ENCODE data around the gene ANKRD44. TPM values are rescaled to one million over a fixed set of nuclear protein-coding genes. Genes with fewer than 3 reads are reported as not detected.

ANKRD44 gene
- total RNA-seq, 1 experiment from 2014 or later, result 0.68 TPM

DNA sequence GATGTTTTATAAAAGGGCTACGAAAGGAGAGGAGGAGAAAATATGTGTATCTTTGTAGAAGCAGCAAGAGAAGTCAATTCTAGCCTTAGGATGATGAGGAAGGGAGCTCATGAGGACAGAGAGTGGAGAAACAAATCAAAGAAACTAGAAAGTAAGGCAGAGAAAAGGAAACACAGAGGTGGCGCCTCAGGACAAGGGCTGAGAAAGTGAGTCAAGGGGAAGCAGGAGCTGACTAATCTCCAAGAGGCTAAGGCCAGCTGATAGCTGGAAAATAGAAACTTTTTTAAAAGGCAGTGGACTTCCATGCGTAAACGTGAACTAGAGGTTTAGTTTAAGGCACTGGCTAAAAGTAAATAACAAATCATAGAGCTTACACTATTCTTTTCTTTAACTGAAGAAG is 173.3 kb downstream of the ANKRD44 start (continued):
- TF ChIP-seq, protein P1, sequence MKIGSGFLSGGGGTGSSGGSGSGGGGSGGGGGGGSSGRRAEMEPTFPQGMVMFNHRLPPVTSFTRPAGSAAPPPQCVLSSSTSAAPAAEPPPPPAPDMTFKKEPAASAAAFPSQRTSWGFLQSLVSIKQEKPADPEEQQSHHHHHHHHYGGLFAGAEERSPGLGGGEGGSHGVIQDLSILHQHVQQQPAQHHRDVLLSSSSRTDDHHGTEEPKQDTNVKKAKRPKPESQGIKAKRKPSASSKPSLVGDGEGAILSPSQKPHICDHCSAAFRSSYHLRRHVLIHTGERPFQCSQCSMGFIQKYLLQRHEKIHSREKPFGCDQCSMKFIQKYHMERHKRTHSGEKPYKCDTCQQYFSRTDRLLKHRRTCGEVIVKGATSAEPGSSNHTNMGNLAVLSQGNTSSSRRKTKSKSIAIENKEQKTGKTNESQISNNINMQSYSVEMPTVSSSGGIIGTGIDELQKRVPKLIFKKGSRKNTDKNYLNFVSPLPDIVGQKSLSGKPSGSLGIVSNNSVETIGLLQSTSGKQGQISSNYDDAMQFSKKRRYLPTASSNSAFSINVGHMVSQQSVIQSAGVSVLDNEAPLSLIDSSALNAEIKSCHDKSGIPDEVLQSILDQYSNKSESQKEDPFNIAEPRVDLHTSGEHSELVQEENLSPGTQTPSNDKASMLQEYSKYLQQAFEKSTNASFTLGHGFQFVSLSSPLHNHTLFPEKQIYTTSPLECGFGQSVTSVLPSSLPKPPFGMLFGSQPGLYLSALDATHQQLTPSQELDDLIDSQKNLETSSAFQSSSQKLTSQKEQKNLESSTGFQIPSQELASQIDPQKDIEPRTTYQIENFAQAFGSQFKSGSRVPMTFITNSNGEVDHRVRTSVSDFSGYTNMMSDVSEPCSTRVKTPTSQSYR (CRISPR knock-in tag; IDR thresholded peaks at IDR 0.05), result no peak
- TF ChIP-seq GTF2I (CRISPR knock-in tag; conservative IDR thresholded peaks at IDR 0.05) (no peak), TCF7 (CRISPR knock-in tag; IDR thresholded peaks at IDR 0.05; ENCODE audit: low read depth) (no peak), ZNF416 (CRISPR knock-in tag; IDR thresholded peaks at IDR 0.05) (no peak), ATF1 (CRISPR knock-in tag; IDR thresholded peaks at IDR 0.05) (no peak)
- TF ChIP-seq, protein P2, sequence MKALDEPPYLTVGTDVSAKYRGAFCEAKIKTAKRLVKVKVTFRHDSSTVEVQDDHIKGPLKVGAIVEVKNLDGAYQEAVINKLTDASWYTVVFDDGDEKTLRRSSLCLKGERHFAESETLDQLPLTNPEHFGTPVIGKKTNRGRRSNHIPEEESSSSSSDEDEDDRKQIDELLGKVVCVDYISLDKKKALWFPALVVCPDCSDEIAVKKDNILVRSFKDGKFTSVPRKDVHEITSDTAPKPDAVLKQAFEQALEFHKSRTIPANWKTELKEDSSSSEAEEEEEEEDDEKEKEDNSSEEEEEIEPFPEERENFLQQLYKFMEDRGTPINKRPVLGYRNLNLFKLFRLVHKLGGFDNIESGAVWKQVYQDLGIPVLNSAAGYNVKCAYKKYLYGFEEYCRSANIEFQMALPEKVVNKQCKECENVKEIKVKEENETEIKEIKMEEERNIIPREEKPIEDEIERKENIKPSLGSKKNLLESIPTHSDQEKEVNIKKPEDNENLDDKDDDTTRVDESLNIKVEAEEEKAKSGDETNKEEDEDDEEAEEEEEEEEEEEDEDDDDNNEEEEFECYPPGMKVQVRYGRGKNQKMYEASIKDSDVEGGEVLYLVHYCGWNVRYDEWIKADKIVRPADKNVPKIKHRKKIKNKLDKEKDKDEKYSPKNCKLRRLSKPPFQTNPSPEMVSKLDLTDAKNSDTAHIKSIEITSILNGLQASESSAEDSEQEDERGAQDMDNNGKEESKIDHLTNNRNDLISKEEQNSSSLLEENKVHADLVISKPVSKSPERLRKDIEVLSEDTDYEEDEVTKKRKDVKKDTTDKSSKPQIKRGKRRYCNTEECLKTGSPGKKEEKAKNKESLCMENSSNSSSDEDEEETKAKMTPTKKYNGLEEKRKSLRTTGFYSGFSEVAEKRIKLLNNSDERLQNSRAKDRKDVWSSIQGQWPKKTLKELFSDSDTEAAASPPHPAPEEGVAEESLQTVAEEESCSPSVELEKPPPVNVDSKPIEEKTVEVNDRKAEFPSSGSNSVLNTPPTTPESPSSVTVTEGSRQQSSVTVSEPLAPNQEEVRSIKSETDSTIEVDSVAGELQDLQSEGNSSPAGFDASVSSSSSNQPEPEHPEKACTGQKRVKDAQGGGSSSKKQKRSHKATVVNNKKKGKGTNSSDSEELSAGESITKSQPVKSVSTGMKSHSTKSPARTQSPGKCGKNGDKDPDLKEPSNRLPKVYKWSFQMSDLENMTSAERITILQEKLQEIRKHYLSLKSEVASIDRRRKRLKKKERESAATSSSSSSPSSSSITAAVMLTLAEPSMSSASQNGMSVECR (CRISPR knock-in tag; IDR thresholded peaks at IDR 0.05; ENCODE audit: borderline replicate concordance), result no peak

DNA sequence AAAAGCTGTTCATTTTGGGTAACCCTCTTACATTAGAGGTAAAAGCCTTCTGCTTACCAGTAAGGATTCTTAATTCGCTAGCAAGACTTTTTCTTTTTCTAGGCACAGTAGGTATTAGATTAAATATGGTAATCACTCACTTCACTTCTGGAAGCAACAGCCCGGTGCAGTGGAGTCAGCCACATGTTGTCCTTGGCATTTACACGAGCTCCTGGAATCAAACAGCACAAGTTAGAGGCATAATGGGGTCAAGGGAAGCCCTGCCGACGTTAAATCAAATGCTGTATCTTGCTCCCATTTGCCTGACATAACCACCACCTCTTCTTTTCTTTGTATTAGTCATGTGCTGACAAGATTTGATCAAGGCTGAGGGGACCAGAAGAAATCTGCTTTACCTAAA is 174.1 kb downstream of the ANKRD44 start:
- peaks cover 6% of the 10 kb centered on the region; the same call in 1 of the 2 replicates for H3K4me1 Mint-ChIP-seq
- no peak overlapping the region for H3K4me3 Mint-ChIP-seq
- H3K27ac Mint-ChIP-seq, result no peak overlapping the region
- POLR2A ChIA-PET, result no interaction called here
- ATAC-seq (no peak), DNase-seq (ENCODE audit: low spot score) (no peak)
- TF ChIP-seq GRHL2 (CRISPR knock-in tag; IDR thresholded peaks at IDR 0.05; ENCODE audit: insufficient replicate concordance, severe bottlenecking), result no peak
- no peak for TF ChIP-seq NR1H2 (CRISPR knock-in tag; IDR thresholded peaks at IDR 0.05)
- TF ChIP-seq, protein P3, sequence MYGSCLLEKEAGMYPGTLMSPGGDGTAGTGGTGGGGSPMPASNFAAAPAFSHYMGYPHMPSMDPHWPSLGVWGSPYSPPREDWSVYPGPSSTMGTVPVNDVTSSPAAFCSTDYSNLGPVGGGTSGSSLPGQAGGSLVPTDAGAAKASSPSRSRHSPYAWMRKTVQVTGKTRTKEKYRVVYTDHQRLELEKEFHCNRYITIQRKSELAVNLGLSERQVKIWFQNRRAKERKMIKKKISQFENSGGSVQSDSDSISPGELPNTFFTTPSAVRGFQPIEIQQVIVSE (CRISPR knock-in tag; IDR thresholded peaks at IDR 0.05; ENCODE audit: borderline replicate concordance), result no peak
- no peak for TF ChIP-seq JUN (CRISPR knock-in tag; IDR thresholded peaks at IDR 0.05)
- TF ChIP-seq ZNF416 (CRISPR knock-in tag; IDR thresholded peaks at IDR 0.05), result no peak
- no peak for TF ChIP-seq SMAD4 (CRISPR knock-in tag; IDR thresholded peaks at IDR 0.05)
- TF ChIP-seq, protein P4, sequence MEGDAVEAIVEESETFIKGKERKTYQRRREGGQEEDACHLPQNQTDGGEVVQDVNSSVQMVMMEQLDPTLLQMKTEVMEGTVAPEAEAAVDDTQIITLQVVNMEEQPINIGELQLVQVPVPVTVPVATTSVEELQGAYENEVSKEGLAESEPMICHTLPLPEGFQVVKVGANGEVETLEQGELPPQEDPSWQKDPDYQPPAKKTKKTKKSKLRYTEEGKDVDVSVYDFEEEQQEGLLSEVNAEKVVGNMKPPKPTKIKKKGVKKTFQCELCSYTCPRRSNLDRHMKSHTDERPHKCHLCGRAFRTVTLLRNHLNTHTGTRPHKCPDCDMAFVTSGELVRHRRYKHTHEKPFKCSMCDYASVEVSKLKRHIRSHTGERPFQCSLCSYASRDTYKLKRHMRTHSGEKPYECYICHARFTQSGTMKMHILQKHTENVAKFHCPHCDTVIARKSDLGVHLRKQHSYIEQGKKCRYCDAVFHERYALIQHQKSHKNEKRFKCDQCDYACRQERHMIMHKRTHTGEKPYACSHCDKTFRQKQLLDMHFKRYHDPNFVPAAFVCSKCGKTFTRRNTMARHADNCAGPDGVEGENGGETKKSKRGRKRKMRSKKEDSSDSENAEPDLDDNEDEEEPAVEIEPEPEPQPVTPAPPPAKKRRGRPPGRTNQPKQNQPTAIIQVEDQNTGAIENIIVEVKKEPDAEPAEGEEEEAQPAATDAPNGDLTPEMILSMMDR (IDR thresholded peaks at IDR 0.05), result no peak
- TF ChIP-seq, protein P5, sequence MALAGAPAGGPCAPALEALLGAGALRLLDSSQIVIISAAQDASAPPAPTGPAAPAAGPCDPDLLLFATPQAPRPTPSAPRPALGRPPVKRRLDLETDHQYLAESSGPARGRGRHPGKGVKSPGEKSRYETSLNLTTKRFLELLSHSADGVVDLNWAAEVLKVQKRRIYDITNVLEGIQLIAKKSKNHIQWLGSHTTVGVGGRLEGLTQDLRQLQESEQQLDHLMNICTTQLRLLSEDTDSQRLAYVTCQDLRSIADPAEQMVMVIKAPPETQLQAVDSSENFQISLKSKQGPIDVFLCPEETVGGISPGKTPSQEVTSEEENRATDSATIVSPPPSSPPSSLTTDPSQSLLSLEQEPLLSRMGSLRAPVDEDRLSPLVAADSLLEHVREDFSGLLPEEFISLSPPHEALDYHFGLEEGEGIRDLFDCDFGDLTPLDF (CRISPR knock-in tag; IDR thresholded peaks at IDR 0.05), result no peak
- TF ChIP-seq ZNF219 (CRISPR knock-in tag; IDR thresholded peaks at IDR 0.05; ENCODE audit: borderline replicate concordance), result no peak
- no peak for TF ChIP-seq ZNF671 (CRISPR knock-in tag; IDR thresholded peaks at IDR 0.05)
- TF ChIP-seq NFATC4 (CRISPR knock-in tag; IDR thresholded peaks at IDR 0.05), result no peak
- TF ChIP-seq, protein P6, sequence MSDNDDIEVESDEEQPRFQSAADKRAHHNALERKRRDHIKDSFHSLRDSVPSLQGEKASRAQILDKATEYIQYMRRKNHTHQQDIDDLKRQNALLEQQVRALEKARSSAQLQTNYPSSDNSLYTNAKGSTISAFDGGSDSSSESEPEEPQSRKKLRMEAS (CRISPR knock-in tag; IDR thresholded peaks at IDR 0.05), result no peak
- TF ChIP-seq TEAD1 (CRISPR knock-in tag; IDR thresholded peaks at IDR 0.05), result no peak
- no peak for TF ChIP-seq GTF2I (CRISPR knock-in tag; conservative IDR thresholded peaks at IDR 0.05)
- TF ChIP-seq, protein P7, sequence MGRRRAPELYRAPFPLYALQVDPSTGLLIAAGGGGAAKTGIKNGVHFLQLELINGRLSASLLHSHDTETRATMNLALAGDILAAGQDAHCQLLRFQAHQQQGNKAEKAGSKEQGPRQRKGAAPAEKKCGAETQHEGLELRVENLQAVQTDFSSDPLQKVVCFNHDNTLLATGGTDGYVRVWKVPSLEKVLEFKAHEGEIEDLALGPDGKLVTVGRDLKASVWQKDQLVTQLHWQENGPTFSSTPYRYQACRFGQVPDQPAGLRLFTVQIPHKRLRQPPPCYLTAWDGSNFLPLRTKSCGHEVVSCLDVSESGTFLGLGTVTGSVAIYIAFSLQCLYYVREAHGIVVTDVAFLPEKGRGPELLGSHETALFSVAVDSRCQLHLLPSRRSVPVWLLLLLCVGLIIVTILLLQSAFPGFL (CRISPR knock-in tag; IDR thresholded peaks at IDR 0.05; ENCODE audit: borderline replicate concordance), result no peak
- TF ChIP-seq, protein P8, sequence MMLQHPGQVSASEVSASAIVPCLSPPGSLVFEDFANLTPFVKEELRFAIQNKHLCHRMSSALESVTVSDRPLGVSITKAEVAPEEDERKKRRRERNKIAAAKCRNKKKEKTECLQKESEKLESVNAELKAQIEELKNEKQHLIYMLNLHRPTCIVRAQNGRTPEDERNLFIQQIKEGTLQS (CRISPR knock-in tag; conservative IDR thresholded peaks at IDR 0.05), result no peak
- TF ChIP-seq, protein P9, sequence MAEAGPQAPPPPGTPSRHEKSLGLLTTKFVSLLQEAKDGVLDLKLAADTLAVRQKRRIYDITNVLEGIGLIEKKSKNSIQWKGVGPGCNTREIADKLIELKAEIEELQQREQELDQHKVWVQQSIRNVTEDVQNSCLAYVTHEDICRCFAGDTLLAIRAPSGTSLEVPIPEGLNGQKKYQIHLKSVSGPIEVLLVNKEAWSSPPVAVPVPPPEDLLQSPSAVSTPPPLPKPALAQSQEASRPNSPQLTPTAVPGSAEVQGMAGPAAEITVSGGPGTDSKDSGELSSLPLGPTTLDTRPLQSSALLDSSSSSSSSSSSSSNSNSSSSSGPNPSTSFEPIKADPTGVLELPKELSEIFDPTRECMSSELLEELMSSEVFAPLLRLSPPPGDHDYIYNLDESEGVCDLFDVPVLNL (CRISPR knock-in tag; IDR thresholded peaks at IDR 0.05; ENCODE audit: borderline replicate concordance, low read depth), result no peak
- TF ChIP-seq NFE2L1 (CRISPR knock-in tag; IDR thresholded peaks at IDR 0.05), result no peak
- no peaks in the 10 kb centered on the region for H3K9me3 Mint-ChIP-seq
- CTCF ChIA-PET, result interaction anchor here (1.0 to 1.9 kb wide), 3 partner anchors 24 to 32 kb away, joined by 3 to 12 read pairs (median 3); no protein-coding TSS in a partner anchor
- H3K36me3 Mint-ChIP-seq, result no peaks in the 10 kb centered on the region
- no peaks in the 10 kb centered on the region for H3K27me3 Mint-ChIP-seq (ENCODE audit: low read depth)
